GM21360 (cell line): ENCODE measurements around the gene ALDH3B1.

Experiments used
- ATAC-seq: cut with Tn5 transposase; IDR thresholded peaks from one replicate; pipeline ENCODE4 v1.9.1; 2021; ENCODE audit warnings: mild to moderate bottlenecking, moderate library complexity; ENCODE audit not compliant: unreplicated experiment

Gene ALDH3B1

GRCh38 chr11:68012044-68012842 lies 2.1 kb downstream of the ALDH3B1 start:
- no peak for ATAC-seq

DNA sequence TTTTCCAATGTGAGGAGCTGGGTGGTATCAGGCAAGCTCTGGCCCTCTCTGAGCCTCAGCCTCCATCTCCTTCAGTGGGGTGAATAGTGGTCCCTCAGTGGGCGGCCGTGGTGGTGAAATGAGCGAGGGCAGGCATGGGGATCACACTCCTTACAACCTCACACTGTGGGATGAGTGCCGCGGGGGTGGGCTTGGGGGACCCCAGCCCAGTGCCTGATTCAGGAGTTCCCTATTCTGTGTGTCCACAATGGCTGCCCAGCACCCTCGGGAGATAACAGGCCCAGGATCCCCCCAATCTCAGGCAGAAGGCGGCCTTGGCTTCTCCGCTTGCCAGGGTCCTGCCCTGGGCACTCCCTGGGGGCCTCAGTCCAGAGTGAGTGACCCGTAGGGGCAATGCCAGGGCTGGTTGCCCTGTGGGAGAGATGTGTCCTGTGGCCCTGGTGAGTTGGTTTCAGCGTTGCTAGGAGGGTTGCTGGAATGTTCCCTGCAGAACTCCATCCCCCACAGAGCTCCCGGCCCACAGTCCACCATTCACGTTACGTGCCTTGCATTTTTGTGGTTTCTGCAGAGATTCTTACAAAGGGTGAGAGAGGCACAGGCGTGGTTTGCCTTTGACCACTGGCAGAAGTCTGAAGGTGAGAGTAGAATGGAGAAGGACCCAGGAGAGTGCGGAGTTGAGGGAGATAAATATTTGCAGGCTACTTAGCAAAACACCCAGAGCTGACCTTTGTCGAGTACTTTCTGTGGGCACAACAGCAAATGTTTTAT lies 2.9 kb downstream of the ALDH3B1 start:
- ATAC-seq: no peak

- no peak for ATAC-seq
Observed at GRCh38 chr11:68013611-68014156, 3.6 kb downstream of the ALDH3B1 start.

GRCh38 chr11:68014157-68014946 lies 4.2 kb downstream of the ALDH3B1 start:
- ATAC-seq: no peak

- ATAC-seq: no peak
Observed at GRCh38 chr11:68014947-68015447, 4.9 kb downstream of the ALDH3B1 start.

DNA sequence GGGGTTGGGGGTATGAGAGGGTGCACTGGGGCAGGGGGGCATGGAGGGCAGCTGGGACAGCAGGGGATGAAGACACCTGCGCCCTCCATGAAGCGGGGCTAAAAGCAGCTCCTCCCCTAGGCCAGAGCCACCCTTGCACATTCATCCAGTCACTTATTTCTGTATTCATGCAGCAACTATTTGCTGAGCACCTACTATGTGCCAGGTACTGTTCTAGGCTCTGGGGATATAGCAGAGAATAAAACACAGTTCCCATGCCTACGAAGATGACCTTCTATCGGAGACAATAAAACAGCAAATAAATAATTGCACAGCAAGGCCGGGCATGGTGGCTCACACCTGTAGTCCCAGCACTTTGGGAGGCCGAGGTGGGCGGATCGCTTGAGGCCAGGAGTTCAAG lies 5.3 kb downstream of the ALDH3B1 start:
- no peak for ATAC-seq

- ATAC-seq: no peak
Observed at GRCh38 chr11:68016161-68016903, 6.2 kb downstream of the ALDH3B1 start.

GRCh38 chr11:68016904-68017817 lies 7.0 kb downstream of the ALDH3B1 start:
- ATAC-seq: no peak

GRCh38 chr11:68017980-68018729 lies 8.0 kb downstream of the ALDH3B1 start:
- ATAC-seq: no peak

- ATAC-seq: no peak
Observed at GRCh38 chr11:68018730-68019190, 8.6 kb downstream of the ALDH3B1 start.

- no peak for ATAC-seq
Observed at GRCh38 chr11:68019486-68019885, 9.4 kb downstream of the ALDH3B1 start.

DNA sequence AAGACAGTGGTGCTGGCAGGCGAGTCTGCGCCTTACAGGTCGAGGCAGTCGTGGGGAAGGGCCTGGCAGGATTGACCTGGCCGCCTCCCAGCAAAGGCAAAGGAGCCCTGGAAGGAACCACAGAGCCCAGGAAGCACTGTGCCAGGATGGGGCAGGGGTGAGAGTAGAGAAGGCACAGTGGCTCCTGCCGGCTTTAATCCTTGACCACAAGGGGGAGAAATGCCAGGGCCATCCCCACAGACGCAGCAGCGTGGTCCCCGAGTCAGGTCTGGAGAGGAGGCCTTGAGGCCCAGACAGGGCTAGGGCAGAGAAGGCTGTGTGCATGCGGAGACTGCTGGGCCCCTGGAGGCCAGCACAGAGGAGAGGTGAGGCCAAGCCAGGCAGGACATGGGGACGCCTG lies 10.4 kb downstream of the ALDH3B1 start:
- ATAC-seq: no peak

- no peak for ATAC-seq
Observed at GRCh38 chr11:68021167-68021787, 11.2 kb downstream of the ALDH3B1 start.

DNA sequence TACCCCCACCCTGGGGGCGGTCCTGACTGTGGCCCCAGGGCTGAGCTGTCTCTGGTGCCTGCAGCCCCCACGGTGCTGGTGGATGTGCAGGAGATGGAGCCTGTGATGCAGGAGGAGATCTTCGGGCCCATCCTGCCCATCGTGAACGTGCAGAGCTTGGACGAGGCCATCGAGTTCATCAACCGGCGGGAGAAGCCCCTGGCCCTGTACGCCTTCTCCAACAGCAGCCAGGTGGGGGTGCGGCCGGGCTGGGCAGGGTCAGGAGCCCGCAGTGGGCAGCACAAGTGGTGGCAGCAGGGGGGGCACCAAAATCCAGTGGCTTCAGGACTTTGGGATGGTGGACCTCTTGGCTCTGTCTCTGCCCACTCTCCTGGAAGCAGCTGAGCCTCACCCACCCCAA lies 12.4 kb downstream of the ALDH3B1 start:
- no peak for ATAC-seq

DNA sequence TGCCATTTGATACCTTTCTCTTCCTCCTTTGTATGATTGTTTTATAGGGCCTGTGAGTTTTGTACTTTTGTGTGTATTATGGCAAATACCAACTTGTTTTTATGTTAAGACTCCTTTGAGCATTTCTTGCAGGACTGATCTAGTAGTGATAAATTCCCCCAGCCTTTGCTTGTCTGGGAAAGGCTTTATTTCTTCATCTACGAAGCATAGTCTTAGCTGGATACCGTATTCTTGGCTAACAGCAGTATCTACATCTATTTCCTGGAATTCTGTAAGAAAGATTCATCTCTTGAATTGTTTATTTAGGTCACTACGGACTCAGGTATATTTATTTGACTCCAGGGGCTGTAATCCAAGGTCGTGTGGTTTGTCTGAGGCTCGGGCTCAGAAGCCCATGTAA lies 14.4 kb downstream of the ALDH3B1 start:
- ATAC-seq: no peak

- no peak for ATAC-seq
Observed at GRCh38 chr11:68025047-68025446, 14.9 kb downstream of the ALDH3B1 start.

DNA sequence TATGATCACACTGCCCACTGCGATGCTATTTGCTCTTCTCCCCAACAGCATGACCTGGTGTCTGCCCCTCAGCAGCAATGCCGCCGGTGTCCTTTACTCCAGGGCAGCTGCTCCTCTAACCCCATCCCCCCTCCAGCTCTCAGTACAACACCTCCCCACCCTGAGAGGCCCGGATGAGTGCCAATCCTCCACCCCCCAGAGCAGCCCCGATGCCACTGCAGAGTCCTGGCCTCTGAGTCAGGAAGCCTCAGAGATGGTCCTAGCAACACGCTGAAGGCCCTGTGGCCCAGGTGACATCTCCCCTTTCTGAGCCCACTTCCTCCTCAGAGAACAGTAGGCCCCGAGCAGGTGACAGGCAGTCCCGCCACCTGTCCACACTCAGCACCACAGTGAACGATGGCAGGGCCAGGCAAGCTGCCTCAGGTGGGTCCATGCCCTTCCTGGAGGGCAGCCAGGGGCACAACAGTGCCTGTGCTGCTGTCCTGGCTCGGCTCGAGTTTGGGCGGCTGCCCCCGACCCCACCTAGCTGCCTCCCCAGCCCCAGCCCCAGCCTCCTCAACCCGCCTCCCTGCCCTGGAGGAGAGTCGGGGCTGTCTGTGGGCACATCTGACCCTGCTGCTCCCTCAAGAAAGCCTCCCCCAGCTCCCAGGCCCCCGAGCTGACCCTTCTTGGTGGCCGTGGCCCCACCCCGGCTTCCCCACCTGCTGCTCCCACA lies 16.4 kb downstream of the ALDH3B1 start:
- ATAC-seq: no peak
